Muscle layer of colon (tissue), 2 donors: ENCODE measurements around the gene RNF152.

ENCODE experiments used
- H3K27ac ChIP-seq: one replicate; pipeline ENCODE4 v1.7.0; 2013; ENCODE audit warnings: low read depth, mild to moderate bottlenecking, low read length, moderate library complexity
- H3K27me3 ChIP-seq, 2 donors: one replicate each; pipeline ENCODE4 v1.7.0; 2013; ENCODE audit warnings: low read length in 2 of 2, mild to moderate bottlenecking in 2 of 2; ENCODE audit not compliant: insufficient read depth in 2 of 2, control insufficient read depth in 1 of 2
- H3K36me3 ChIP-seq: one replicate; pipeline ENCODE4 v1.7.0; 2013; ENCODE audit warnings: mild to moderate bottlenecking, low read length; ENCODE audit not compliant: insufficient read depth
- H3K4me1 ChIP-seq: one replicate; pipeline ENCODE4 v1.7.0; 2013; ENCODE audit warnings: mild to moderate bottlenecking, low read length; ENCODE audit not compliant: insufficient read depth
- H3K4me3 ChIP-seq, 2 donors: one replicate each; pipeline ENCODE4 v1.7.0; 2013; ENCODE audit warnings: low read length in 2 of 2, low read depth in 1 of 2, mild to moderate bottlenecking in 1 of 2, moderate library complexity in 1 of 2
- H3K9ac ChIP-seq: one replicate; pipeline ENCODE4 v1.7.0; 2013; ENCODE audit warnings: low read length
- H3K9me3 ChIP-seq: one replicate; pipeline ENCODE4 v1.7.0; 2013; ENCODE audit warnings: mild to moderate bottlenecking, low read length
- donor health status: abdominal sarcoma.
- donor health status: Adenocarcinoma of cecum.

RNF152 gene

GRCh38 chr18:61865466-61866175 lies 27.2 kb downstream of the RNF152 start:
- Histone ChIP-seq H3K4me1 (peaks cover 3% of the 10 kb centered on the region), H3K9ac (no peak overlapping the region), H3K9me3 (no peaks in the 10 kb centered on the region), H3K36me3 (no peaks in the 10 kb centered on the region), H3K4me3 (no peak overlapping the region), H3K27me3 (no peaks in the 10 kb centered on the region), H3K27ac (no peak overlapping the region)

GRCh38 chr18:61861372-61861771 lies 31.4 kb downstream of the RNF152 start:
- H3K27me3 ChIP-seq: no peaks in the 10 kb centered on the region
- H3K4me3 ChIP-seq: no peak overlapping the region
- H3K27ac ChIP-seq: no peak overlapping the region
- H3K9me3 ChIP-seq: no peaks in the 10 kb centered on the region
- no peak overlapping the region for H3K9ac ChIP-seq
- H3K4me1 ChIP-seq: no peaks in the 10 kb centered on the region
- H3K36me3 ChIP-seq: no peaks in the 10 kb centered on the region

DNA sequence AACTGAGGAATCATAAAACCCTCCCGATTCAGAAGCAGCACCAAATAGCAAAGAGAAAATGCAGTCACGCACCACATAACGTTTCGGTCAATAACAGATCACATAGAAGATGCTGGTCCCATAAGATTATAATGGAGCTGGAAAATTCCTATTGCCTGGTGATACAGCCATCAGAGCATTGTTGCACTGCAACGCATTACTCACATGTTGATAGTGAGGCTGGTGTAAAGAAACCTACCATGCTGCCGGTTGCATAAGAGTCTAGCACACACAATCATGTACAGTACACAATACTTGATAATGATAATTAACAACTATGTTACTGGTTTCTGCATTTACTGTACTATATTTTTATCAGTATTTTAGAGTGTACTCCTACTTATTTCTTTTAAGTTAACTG lies 32.5 kb downstream of the RNF152 start:
- H3K27me3 ChIP-seq: no peaks in the 10 kb centered on the region
- H3K27ac ChIP-seq: no peak overlapping the region
- no peaks in the 10 kb centered on the region for H3K36me3 ChIP-seq
- H3K9ac ChIP-seq: no peak overlapping the region
- no peak overlapping the region for H3K4me3 ChIP-seq
- H3K4me1 ChIP-seq: no peaks in the 10 kb centered on the region
- H3K9me3 ChIP-seq: no peaks in the 10 kb centered on the region

DNA sequence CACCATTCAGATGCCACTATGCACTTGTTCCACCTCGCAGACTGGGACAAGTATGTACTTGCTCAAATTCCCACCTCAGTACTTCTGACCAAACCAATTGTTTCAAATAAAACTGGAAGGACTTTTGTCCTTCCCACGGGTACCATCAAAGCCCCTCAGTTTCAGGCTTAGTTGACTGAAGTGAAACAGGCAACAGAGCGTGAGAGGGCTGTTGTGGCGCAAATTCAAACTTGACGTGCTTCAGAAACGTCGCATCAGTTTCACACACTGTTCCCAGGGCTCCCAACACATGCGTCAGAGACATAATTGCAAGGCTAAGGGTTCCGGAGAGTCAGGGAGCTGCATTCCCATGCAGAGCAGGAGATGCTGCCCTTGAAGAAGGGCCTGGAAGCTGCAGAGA lies 33.7 kb downstream of the RNF152 start:
- H3K9ac ChIP-seq: no peak overlapping the region
- H3K4me1 ChIP-seq: no peaks in the 10 kb centered on the region
- H3K9me3 ChIP-seq: no peaks in the 10 kb centered on the region
- H3K27me3 ChIP-seq: no peaks in the 10 kb centered on the region
- H3K36me3 ChIP-seq: no peaks in the 10 kb centered on the region
- no peak overlapping the region for H3K27ac ChIP-seq
- H3K4me3 ChIP-seq: no peak overlapping the region

- no peaks in the 10 kb centered on the region for H3K27me3 ChIP-seq
- H3K9me3 ChIP-seq: no peaks in the 10 kb centered on the region
- no peaks in the 10 kb centered on the region for H3K4me1 ChIP-seq
- no peak overlapping the region for H3K27ac ChIP-seq
- no peak overlapping the region for H3K4me3 ChIP-seq
- H3K36me3 ChIP-seq: no peaks in the 10 kb centered on the region
- H3K9ac ChIP-seq: no peak overlapping the region
Measured at GRCh38 chr18:61856678-61857077, 36.1 kb downstream of the RNF152 start.

- H3K4me1 ChIP-seq: no peaks in the 10 kb centered on the region
- no peak overlapping the region for H3K4me3 ChIP-seq
Measured at GRCh38 chr18:61855449-61856378, 37.1 kb downstream of the RNF152 start.

DNA sequence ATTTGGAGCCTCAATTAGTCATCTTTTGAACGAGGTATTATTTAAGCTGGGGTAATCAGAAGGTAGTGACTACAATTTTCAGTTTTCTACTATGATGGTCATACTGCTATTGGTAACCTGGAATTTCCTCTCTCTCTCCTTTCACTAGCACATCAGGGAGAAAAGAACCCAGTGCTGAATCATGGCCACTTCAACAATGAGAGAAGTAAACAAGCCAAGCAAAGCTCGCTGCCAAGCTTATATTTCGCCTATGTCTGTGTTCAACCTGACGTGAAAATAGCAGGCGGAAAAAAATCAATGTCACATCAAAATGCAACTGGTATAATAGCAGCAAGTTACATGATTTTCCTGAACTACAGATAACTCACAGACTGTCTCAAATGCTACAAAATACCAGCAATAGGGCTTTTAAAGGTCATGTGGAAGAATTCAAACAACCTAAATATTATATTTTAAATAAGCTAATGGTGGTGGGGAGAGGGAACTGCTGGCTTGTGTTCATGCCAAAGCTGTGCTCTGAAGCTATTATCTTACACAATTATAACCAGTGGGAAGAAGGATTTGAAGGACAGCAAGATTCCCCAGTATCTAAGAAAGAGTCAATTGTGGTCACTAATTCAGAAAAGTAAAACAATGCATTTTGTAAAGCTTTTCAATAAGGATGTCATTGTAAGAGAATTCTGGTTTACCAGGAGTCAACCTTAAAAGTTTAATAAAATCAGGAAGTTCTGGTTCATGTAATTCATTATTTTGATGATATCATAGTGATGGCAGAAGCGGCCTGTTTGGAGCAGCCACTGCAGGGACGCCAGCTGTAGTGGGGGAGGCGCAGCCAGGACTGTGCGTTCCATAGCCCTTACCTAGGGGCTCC lies 38.0 kb downstream of the RNF152 start:
- Histone ChIP-seq H3K9ac (no peak overlapping the region), H3K4me1 (no peaks in the 10 kb centered on the region), H3K36me3 (no peaks in the 10 kb centered on the region), H3K4me3 (no peak overlapping the region), H3K27ac (no peak overlapping the region), H3K27me3 (no peaks in the 10 kb centered on the region), H3K9me3 (no peaks in the 10 kb centered on the region)

More at GRCh38 chr18:61855449-61856378, 37.1 kb downstream of the RNF152 start:
- Histone ChIP-seq H3K27ac (no peak overlapping the region), H3K27me3 (no peaks in the 10 kb centered on the region), H3K9ac (no peak overlapping the region), H3K36me3 (no peaks in the 10 kb centered on the region), H3K9me3 (no peaks in the 10 kb centered on the region)

DNA sequence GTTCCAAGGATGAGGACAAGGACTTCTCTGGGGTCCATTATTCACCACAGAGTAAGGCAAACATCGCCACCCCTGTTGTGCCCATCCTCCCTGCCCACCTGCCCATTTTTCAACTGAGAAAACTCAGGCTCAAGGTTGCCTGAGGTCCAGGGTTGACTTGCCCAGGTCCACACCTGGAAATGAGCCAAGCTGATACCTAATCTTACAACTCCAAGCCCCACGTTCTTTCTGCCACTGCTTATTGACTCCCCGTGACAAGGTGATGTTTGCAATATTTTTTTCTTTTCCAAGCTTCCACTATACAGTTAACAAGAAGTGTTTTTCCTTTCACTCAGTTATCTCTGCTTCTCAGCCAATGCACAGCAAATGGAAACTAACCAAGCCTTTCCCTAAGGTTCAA lies 39.0 kb downstream of the RNF152 start:
- Histone ChIP-seq H3K27me3 (no peaks in the 10 kb centered on the region), H3K9ac (no peak overlapping the region), H3K27ac (no peak overlapping the region), H3K9me3 (no peaks in the 10 kb centered on the region), H3K36me3 (no peaks in the 10 kb centered on the region), H3K4me1 (no peaks in the 10 kb centered on the region), H3K4me3 (no peak overlapping the region)

GRCh38 chr18:61852496-61852895 lies 40.3 kb downstream of the RNF152 start:
- Histone ChIP-seq H3K4me1 (no peaks in the 10 kb centered on the region), H3K9me3 (no peaks in the 10 kb centered on the region), H3K27ac (no peak overlapping the region), H3K36me3 (no peaks in the 10 kb centered on the region), H3K27me3 (no peaks in the 10 kb centered on the region), H3K4me3 (no peak overlapping the region), H3K9ac (no peak overlapping the region)

DNA sequence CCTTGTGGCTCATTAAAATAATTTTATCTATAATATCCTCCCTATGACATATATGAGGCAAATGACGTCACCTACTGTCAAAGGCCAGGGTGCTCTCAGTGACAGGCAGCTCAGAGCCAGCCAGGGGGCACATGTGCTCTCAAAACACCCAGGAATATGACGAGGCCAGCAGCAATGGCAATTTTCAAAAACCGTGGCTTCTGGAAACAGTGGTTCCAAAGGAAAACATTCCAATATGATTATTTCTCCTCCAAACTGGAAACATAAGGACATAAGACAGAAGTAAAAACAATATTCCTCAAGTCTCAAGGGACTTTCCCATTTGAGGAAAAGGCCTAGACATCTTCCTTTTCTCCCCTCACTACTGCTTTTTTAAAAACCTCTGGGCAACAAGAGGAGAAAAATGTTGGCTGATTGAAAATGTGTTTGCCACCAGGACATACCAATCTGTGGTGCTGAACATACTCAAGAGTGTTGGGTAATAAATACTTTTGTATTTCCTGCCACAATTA lies 40.8 kb downstream of the RNF152 start:
- H3K27me3 ChIP-seq: no peaks in the 10 kb centered on the region
- H3K36me3 ChIP-seq: no peaks in the 10 kb centered on the region
- no peaks in the 10 kb centered on the region for H3K4me1 ChIP-seq
- H3K27ac ChIP-seq: no peak overlapping the region
- H3K9ac ChIP-seq: no peak overlapping the region
- no peak overlapping the region for H3K4me3 ChIP-seq
- no peaks in the 10 kb centered on the region for H3K9me3 ChIP-seq

DNA sequence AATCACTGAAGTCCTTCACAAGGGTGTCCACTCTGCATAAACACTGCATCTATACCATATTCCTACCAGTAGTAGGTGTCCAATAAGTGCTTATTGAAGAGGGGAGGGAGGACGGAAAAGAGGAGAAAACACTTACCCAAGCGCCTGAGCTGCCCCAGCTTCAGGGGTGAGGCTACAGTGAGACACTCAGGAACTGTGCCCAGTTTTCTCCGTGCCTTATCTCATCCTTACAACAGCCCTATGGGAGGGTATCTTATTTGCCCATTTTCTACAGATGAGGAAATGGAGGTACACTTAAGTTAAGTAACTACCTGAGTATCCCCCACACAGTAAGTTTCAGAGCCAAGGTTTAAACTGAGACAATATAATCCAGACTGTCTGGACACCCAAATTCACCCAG lies 41.5 kb downstream of the RNF152 start:
- Histone ChIP-seq H3K4me1 (no peaks in the 10 kb centered on the region), H3K27ac (no peak overlapping the region), H3K9me3 (no peaks in the 10 kb centered on the region)

More for the DNA sequence above, 41.5 kb downstream of the RNF152 start:
- Histone ChIP-seq H3K4me3 (no peak overlapping the region), H3K9ac (no peak overlapping the region), H3K36me3 (no peaks in the 10 kb centered on the region), H3K27me3 (no peaks in the 10 kb centered on the region)
